ENCODE measurements around the gene IVNS1ABP.
"Not testable (repeated sequence)": the region's sequence is repeated elsewhere in the genome, so short reads cannot be mapped to it uniquely, and the experiment has no call there.

The IVNS1ABP gene

DNA sequence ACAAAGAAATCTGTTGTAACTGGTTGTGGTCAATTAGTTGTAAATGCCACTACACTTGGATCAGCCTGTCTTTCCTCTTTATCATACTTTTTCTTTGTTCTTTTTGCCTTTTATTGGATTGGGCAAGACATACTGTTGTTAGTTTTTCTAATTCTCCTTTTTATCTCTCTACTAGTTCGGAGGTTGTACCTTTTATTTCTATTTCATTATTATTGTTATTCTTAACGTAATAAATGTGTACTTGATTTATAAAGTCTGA lies 59.2 kb downstream of the IVNS1ABP start:
- no peak overlapping the region for H3K4me3 ChIP-seq (ENCODE audit: low read depth, low read length)

DNA sequence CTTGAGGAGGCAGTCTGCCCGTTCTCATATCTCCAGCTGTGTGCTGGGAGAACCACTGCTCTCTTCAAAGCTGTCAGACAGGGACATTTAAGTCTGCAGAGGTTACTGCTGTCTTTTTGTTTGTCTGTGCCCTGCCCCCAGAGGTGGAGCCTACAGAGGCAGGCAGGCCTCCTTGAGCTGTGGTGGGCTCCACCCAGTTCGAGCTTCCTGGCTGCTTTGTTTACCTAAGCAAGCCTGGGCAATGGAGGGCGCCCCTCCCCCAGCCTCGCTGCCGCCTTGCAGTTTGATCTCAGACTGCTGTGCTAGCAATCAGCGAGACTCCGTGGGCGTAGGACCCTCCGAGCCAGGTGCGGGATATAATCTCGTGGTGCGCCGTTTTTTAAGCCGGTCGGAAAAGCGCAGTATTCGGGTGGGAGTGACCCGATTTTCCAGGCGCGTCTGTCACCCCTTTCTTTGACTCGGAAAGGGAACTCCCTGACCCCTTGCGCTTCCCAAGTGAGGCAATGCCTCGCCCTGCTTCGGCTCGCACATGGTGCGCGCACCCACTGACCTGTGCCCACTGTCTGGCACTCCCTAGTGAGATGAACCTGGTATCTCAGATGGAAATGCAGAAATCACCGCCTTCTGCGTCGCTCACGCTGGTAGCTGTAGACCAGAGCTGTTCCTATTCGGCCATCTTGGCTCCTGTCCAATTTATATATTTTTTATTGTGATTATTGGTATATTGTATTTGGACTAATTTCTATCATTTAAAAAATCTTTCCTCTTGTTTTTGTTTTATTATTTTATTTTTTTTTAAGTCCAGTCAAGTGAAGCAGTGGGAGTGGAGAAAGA lies 59.7 kb downstream of the IVNS1ABP start:
- H3K4me3 ChIP-seq (ENCODE audit: low read depth, low read length), result not testable (repeated sequence)

DNA sequence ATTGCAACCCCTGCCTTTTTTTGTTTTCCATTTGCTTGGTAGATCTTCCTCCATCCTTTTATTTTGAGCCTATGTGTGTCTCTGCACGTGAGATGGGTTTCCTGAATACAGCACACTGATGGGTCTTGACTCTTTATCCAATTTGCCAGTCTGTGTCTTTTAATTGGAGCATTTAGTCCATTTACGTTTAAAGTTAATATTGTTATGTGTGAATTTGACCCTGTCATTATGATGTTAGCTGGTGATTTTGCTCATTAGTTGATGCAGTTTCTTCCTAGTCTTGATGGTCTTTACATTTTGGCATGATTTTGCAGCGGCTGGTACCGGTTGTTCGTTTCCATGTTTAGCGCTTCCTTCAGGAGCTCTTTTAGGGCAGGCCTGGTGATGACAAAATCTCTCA lies 61.4 kb downstream of the IVNS1ABP start:
- H3K4me3 ChIP-seq (ENCODE audit: low read depth, low read length), result not testable (repeated sequence)

DNA sequence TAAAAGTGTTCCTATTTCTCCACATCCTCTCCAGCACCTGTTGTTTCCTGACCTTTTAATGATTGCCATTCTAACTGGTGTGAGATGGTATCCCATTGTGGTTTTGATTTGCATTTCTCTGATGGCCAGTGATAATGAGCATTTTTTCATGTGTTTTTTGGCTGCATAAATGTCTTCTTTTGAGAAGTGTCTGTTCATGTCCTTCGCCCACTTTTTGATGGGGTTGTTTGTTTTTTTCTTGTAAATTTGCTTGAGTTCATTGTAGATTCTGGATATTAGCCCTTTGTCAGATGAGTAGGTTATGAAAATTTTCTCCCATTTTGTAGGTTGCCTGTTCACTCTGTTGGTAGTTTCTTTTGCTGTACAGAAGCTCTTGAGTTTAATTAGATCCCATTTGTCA lies 64.6 kb downstream of the IVNS1ABP start:
- H3K4me3 ChIP-seq (ENCODE audit: low read depth, low read length), result not testable (repeated sequence)

DNA sequence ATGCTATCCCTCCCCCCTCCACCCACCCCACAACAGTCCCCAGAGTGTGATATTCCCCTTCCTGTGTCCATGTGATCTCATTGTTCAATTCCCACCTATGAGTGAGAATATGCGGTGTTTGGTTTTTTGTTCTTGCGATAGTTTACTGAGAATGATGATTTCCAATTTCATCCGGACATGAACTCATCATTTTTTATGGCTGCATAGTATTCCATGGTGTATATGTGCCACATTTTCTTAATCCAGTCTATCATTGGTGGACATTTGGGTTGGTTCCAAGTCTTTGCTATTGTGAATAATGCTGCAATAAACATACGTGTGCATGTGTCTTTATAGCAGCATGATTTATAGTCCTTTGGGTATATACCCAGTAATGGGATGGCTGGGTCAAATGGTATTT lies 65.1 kb downstream of the IVNS1ABP start:
- H3K4me3 ChIP-seq (ENCODE audit: low read depth, low read length), result not testable (repeated sequence)

DNA sequence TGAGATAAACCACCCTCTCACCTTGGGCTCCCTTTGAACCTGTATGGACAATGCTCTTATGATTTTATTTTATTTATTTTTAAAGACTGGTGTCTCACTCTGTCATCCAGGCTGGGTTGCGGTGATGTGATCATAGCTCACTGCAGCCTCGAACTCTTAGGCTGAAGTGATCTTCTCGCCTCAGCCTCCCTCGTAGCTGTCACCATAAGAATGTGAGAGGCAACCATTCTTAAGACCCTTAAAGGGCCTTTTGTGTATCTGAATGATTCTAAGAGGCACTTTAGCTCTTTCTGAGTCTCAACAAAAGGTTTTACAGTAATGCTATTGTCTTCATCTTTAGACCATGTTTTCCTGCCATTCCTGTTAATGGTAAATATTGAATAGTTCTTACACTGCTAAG lies 67.0 kb downstream of the IVNS1ABP start:
- H3K4me3 ChIP-seq (ENCODE audit: low read depth, low read length), result no peak overlapping the region

DNA sequence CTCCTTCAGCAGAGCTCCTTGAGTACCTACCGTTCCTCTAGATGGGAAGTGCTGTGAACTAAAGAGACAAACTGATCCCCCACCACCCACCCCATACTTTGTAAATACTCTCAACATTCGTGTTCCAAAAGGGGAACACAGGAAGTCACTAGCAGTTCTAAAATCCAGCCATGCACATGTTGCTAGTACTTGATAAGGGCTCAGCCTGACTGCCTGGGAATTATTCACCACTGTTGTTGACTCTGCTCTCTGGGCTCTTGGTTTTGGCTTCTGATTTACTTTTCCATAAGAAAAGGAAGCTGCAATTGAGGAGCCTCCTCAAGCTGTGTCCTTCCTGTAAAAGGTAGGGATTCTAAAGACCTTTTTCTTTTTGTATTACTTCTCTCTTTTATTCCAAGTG lies 67.5 kb downstream of the IVNS1ABP start:
- H3K4me3 ChIP-seq (ENCODE audit: low read depth, low read length), result no peak overlapping the region

All from iPS-11a (cell line).